ENCODE data around the gene SH3D19. TPM values are rescaled to one million over a fixed set of nuclear protein-coding genes. Genes with fewer than 3 reads are reported as not detected.

Gene SH3D19
- total RNA-seq, 1 donor from 2014 or later, result 86.6 TPM

DNA sequence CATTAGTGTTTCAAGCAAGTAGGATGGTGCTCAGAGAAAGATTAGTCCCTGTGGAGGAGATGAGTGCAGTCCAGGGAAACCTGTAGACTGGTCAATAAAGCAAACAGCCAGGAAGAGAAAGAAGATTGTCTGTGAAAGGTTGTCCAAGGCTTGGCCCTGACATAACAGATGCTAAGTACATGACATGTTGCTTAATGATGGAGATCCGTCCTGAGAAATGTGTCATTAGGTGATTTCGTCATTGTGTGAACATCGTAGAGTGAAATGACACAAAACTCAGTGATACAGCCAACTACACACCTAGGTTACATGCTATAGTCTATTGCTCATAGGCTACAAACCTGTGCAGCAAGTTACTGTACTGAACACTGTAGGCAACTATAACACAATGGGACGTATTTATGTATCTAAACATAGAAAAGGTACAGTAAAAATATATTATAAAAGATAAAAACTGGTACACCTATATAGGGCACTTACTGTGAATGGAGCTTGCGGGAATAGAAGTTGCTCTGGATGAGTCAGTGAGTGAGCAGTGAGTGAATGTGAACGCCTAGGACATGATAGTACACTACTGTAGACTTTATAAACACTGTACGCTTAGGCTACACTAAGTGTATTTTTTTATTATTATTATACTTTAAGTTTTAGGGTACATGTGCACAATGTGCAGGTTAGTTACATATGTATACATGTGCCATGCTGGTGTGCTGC lies 57.4 kb downstream of the SH3D19 start:
- TF ChIP-seq, protein P1, sequence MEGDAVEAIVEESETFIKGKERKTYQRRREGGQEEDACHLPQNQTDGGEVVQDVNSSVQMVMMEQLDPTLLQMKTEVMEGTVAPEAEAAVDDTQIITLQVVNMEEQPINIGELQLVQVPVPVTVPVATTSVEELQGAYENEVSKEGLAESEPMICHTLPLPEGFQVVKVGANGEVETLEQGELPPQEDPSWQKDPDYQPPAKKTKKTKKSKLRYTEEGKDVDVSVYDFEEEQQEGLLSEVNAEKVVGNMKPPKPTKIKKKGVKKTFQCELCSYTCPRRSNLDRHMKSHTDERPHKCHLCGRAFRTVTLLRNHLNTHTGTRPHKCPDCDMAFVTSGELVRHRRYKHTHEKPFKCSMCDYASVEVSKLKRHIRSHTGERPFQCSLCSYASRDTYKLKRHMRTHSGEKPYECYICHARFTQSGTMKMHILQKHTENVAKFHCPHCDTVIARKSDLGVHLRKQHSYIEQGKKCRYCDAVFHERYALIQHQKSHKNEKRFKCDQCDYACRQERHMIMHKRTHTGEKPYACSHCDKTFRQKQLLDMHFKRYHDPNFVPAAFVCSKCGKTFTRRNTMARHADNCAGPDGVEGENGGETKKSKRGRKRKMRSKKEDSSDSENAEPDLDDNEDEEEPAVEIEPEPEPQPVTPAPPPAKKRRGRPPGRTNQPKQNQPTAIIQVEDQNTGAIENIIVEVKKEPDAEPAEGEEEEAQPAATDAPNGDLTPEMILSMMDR (IDR thresholded peaks at IDR 0.05), result no peak
- H3K4me3 ChIP-seq, result no peak overlapping the region
- no peaks in the 10 kb centered on the region for H3K9me3 ChIP-seq
- no peaks in the 10 kb centered on the region for H3K27me3 ChIP-seq (ENCODE audit: low read depth)
- no peak for ATAC-seq
- intact Hi-C loops (cut with DNase I), result no loop called here
- no peak overlapping the region for H3K27ac ChIP-seq
- no peak for DNase-seq
- H3K4me1 ChIP-seq, result peaks cover 5% of the 10 kb centered on the region
- H3K36me3 ChIP-seq, result no peaks in the 10 kb centered on the region

DNA sequence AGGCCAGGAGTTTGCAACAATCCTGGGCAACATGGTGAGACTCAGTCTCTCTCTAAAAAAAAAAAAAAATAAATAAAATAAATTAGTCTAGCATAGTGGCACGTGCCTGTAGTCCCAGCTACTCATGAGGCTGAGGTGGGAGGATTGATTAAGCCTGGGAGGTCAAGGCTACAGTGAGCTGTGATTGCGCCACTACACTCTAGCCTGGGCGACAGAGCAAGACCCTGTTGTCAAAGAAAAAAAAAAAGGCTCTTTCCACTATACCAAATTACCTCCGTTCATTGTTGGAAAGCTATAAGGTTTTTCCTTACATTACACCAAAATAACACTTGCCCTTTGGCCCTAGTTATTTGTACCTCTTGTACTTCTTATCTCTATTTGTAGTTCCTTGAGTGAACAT lies 58.3 kb downstream of the SH3D19 start:
- no peak overlapping the region for H3K4me3 ChIP-seq
- DNase-seq (no peak), ATAC-seq (no peak)
- H3K36me3 ChIP-seq, result no peaks in the 10 kb centered on the region
- intact Hi-C loops (cut with DNase I), result no loop called here
- H3K27me3 ChIP-seq (ENCODE audit: low read depth), result no peaks in the 10 kb centered on the region
- H3K4me1 ChIP-seq, result peaks cover 5% of the 10 kb centered on the region
- no peaks in the 10 kb centered on the region for H3K9me3 ChIP-seq
- no peak overlapping the region for H3K27ac ChIP-seq
- TF ChIP-seq, protein P1 (IDR thresholded peaks at IDR 0.05), result no peak

DNA sequence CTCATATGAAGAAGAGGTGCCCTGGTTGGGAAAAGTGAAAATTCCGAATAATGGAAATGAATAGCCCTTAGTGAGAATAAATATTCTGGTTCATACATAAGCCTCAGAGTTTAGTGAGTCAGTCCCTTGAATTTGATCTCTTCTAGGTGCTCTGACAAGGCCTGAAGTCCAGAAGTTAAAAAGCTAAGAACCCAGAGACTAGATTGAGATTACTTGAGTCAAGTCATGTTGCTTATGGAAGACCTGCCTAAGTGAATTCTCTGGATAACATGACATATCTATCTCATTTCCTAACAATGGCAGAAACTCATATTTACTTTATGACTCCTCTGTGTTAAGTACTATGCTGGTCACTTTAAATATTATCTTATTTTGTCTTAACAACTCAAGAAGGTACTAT lies 58.9 kb downstream of the SH3D19 start:
- Histone ChIP-seq H3K27ac (no peak overlapping the region), H3K36me3 (no peaks in the 10 kb centered on the region), H3K4me1 (peaks cover 5% of the 10 kb centered on the region), H3K27me3 (ENCODE audit: low read depth) (no peaks in the 10 kb centered on the region), H3K9me3 (no peaks in the 10 kb centered on the region), H3K4me3 (no peak overlapping the region)
- TF ChIP-seq, protein P1 (IDR thresholded peaks at IDR 0.05), result no peak
- no peak for ATAC-seq
- no peak for DNase-seq
- intact Hi-C loops (cut with DNase I), result no loop called here

DNA sequence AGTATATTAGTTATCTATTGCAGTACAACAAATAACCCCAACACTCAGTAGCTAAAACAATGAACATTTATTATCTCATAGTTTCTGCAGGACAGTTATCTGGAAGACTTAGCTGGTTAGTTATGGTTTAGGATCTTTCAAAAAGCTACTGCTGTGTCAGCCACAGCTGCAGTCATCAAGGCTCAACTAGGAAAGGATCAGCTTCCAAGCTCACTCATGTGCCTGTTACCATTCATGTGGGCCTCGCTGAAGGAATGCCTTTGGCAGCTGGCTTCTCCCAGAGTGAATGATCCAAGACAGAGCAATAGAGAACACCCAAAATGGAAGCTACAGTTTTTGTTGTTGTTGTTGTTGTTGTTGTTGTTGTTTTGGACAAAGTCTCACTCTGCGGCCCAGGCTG lies 62.0 kb downstream of the SH3D19 start:
- Histone ChIP-seq H3K27ac (no peak overlapping the region), H3K27me3 (ENCODE audit: low read depth) (no peaks in the 10 kb centered on the region), H3K9me3 (no peaks in the 10 kb centered on the region), H3K36me3 (no peaks in the 10 kb centered on the region), H3K4me1 (peaks cover 5% of the 10 kb centered on the region), H3K4me3 (no peak overlapping the region)
- DNase-seq, result no peak
- ATAC-seq, result no peak
- TF ChIP-seq, protein P1 (IDR thresholded peaks at IDR 0.05), result no peak
- intact Hi-C loops (cut with DNase I), result no loop called here

DNA sequence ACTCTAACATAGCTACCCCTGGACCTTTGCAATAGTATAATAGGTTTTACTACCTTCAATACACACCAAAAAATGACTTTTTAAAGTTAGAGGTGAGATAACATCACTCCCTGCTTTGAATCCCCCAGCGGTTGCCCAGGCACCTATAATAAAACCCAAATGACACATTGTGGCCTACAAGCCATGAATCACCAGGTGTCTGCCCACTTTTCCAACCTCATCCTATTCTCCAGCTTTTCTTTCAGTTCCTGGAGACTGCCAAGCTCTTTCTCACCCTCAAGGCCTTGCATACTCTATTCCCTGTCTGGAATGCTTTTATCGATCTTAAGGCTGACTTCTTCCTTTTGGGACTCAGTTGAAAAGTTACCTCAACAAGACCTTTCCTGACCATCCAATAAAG lies 64.9 kb downstream of the SH3D19 start:
- no peaks in the 10 kb centered on the region for H3K27me3 ChIP-seq (ENCODE audit: low read depth)
- no peaks in the 10 kb centered on the region for H3K4me1 ChIP-seq
- TF ChIP-seq, protein P1 (IDR thresholded peaks at IDR 0.05), result no peak
- H3K9me3 ChIP-seq, result no peaks in the 10 kb centered on the region
- intact Hi-C loops (cut with DNase I), result no loop called here
- ATAC-seq (no peak), DNase-seq (no peak)
- H3K4me3 ChIP-seq, result no peak overlapping the region
- no peaks in the 10 kb centered on the region for H3K36me3 ChIP-seq
- H3K27ac ChIP-seq, result no peak overlapping the region
